MM.1S (cell line): Measurements from ENCODE around the gene GRK2.

Experiments used
- CTCF ChIP-seq: fragments of 300-600 bp; sonication (generic); IDR thresholded peaks from 2 replicates; pipeline ENCODE4 v1.5.1; 2016; ENCODE audit warnings: antibody characterized with exemption, low read length, mixed read lengths
- EZH2 ChIP-seq: fragments of 300-600 bp; sonication (generic); optimal IDR thresholded peaks from 2 replicates; pipeline ENCODE3; 2017; ENCODE audit warnings: low read depth, mild to moderate bottlenecking, antibody characterized with exemption, low read length, mixed read lengths

- TF ChIP-seq CTCF (no peak), EZH2 (no peak)
Observed at GRCh38 chr11:67266449-67267187, at the start of gene GRK2.
